Measurements from ENCODE around the gene SRL.

DNA sequence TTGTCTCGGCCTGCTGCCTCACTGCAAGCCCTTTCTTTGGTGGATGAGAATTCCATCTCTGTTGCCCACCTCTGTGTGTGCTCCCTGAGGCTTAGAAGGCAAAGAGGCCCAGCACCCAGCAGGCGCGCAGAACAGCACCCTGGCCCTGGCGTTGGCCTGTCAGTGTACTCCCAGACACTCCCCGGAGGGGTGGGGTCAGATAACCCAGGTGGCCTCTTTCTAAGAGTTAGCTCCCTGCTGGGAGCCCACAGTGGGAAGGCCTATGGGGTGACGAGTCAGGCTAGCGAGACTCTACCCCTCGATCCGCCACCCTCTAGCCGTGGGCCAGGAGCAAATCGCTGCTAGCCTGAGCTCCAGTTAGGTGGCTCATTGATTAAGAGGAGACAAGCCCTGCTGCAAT lies 38.1 kb downstream of the SRL start:
- TF ChIP-seq, protein P1, sequence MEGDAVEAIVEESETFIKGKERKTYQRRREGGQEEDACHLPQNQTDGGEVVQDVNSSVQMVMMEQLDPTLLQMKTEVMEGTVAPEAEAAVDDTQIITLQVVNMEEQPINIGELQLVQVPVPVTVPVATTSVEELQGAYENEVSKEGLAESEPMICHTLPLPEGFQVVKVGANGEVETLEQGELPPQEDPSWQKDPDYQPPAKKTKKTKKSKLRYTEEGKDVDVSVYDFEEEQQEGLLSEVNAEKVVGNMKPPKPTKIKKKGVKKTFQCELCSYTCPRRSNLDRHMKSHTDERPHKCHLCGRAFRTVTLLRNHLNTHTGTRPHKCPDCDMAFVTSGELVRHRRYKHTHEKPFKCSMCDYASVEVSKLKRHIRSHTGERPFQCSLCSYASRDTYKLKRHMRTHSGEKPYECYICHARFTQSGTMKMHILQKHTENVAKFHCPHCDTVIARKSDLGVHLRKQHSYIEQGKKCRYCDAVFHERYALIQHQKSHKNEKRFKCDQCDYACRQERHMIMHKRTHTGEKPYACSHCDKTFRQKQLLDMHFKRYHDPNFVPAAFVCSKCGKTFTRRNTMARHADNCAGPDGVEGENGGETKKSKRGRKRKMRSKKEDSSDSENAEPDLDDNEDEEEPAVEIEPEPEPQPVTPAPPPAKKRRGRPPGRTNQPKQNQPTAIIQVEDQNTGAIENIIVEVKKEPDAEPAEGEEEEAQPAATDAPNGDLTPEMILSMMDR (IDR thresholded peaks at IDR 0.05), result no peak
- no peak for TF ChIP-seq POLR2A (IDR thresholded peaks at IDR 0.05)
